ENCODE measurements around the gene NTRK2.

Gene NTRK2

DNA sequence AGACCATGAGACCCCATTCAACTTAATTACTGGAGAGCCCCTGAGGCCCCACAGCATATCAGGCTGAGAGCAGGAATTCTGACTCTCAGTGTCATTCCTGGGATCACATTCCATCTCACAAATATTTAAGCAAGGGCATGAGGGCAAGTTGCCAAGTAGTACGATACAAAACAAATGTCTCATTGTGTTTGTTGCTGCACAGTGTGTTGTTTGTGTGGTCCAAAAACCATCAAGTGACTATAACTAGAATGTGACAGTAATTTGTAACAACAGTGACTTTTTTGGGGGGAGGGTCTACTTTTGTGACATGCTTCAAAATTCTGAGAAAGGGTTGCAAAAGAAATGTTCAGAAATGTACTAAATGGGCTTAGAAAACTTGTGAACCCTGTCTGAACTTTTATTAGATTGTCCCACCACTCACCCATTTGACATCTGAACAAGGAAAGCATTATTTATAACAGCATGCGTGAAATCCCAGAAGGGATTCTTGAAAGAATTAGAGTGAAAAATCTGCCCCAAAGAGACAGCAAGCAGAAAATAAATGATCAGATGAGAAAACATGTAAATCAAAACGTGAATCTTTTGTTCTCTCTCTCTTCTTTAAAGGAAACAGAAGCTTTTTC is 347.0 kb downstream of the NTRK2 start:
- H3K27me3 ChIP-seq (ENCODE audit: control insufficient read depth, insufficient read depth, low read length), result no peaks in the 10 kb centered on the region
- H2AFZ ChIP-seq, result no peak overlapping the region
- no peaks in the 10 kb centered on the region for H3K36me3 ChIP-seq (ENCODE audit: control insufficient read depth, insufficient read depth, low read length)
- TF ChIP-seq, protein P1, sequence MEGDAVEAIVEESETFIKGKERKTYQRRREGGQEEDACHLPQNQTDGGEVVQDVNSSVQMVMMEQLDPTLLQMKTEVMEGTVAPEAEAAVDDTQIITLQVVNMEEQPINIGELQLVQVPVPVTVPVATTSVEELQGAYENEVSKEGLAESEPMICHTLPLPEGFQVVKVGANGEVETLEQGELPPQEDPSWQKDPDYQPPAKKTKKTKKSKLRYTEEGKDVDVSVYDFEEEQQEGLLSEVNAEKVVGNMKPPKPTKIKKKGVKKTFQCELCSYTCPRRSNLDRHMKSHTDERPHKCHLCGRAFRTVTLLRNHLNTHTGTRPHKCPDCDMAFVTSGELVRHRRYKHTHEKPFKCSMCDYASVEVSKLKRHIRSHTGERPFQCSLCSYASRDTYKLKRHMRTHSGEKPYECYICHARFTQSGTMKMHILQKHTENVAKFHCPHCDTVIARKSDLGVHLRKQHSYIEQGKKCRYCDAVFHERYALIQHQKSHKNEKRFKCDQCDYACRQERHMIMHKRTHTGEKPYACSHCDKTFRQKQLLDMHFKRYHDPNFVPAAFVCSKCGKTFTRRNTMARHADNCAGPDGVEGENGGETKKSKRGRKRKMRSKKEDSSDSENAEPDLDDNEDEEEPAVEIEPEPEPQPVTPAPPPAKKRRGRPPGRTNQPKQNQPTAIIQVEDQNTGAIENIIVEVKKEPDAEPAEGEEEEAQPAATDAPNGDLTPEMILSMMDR (IDR thresholded peaks at IDR 0.05), result no peak
- H3K27ac ChIP-seq, result no peak overlapping the region
- no peaks in the 10 kb centered on the region for H3K79me2 ChIP-seq
- H3K9ac ChIP-seq, result no peak overlapping the region
- no peaks in the 10 kb centered on the region for H3K4me1 ChIP-seq
- no peak overlapping the region for H3K4me3 ChIP-seq (ENCODE audit: low read depth, low read length)
- H3K4me2 ChIP-seq (ENCODE audit: low read length), result no peak overlapping the region
- H3K9me3 ChIP-seq (ENCODE audit: control insufficient read depth, low read length), result no peaks in the 10 kb centered on the region

DNA sequence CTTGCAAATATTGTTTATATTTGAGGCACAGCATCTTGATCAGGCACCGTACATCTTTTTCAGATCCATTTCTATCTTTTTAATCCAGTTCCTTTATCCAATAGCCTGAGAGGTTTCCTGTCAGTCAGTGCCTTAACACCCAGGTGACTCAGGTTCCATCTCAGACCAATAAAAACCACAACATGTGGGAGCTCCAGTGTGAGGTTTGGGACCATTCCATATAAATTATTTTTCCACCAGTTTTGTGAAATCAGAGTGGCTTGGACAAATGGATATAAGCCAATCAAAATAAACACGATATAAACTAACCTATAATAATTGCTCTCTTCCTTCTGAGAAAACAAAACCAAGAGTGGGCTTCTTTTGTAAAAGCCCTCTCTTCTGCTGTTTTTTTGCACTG is 351.3 kb downstream of the NTRK2 start:
- H3K36me3 ChIP-seq (ENCODE audit: control insufficient read depth, insufficient read depth, low read length), result no peaks in the 10 kb centered on the region
- no peaks in the 10 kb centered on the region for H3K9me3 ChIP-seq (ENCODE audit: control insufficient read depth, low read length)
- no peaks in the 10 kb centered on the region for H3K79me2 ChIP-seq
- no peak overlapping the region for H3K4me3 ChIP-seq (ENCODE audit: low read depth, low read length)
- H3K4me1 ChIP-seq, result no peaks in the 10 kb centered on the region
- H2AFZ ChIP-seq, result no peak overlapping the region
- no peak overlapping the region for H3K4me2 ChIP-seq (ENCODE audit: low read length)
- no peak overlapping the region for H3K27ac ChIP-seq
- TF ChIP-seq, protein P1 (IDR thresholded peaks at IDR 0.05), result no peak
- H3K9ac ChIP-seq, result no peak overlapping the region
- H3K27me3 ChIP-seq (ENCODE audit: control insufficient read depth, insufficient read depth, low read length), result no peaks in the 10 kb centered on the region

DNA sequence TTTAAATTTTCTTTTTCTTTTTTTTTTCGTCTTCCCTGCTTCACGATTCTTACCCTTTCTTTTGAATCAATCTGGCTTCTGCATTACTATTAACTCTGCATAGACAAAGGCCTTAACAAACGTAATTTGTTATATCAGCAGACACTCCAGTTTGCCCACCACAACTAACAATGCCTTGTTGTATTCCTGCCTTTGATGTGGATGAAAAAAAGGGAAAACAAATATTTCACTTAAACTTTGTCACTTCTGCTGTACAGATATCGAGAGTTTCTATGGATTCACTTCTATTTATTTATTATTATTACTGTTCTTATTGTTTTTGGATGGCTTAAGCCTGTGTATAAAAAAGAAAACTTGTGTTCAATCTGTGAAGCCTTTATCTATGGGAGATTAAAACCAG is 352.2 kb downstream of the NTRK2 start:
- Histone ChIP-seq H3K36me3 (ENCODE audit: control insufficient read depth, insufficient read depth, low read length) (no peaks in the 10 kb centered on the region), H3K4me2 (ENCODE audit: low read length) (no peak overlapping the region), H3K9ac (no peak overlapping the region), H3K27me3 (ENCODE audit: control insufficient read depth, insufficient read depth, low read length) (no peaks in the 10 kb centered on the region), H3K27ac (no peak overlapping the region), H3K79me2 (no peaks in the 10 kb centered on the region), H3K9me3 (ENCODE audit: control insufficient read depth, low read length) (no peaks in the 10 kb centered on the region), H3K4me1 (no peaks in the 10 kb centered on the region), H2AFZ (no peak overlapping the region), H3K4me3 (ENCODE audit: low read depth, low read length) (no peak overlapping the region)
- TF ChIP-seq, protein P1 (IDR thresholded peaks at IDR 0.05), result no peak

DNA sequence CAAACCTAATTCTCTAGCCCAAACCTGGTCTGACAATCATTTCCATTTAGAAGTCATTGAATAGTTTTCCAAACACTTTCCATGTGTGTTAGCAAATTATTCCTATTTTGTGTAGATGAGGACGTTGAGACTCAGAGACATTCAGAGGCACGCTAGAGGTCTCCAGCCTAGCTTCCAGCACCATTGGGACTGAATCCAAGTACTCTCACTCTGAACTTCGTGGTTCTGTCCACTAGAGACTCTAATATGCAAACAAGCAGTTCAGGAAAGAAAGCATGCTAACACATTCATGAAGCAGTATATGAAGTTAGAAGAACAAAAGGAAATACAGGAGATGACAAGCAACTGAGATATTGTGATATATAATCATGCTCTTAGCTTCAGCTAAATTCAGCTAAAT is 354.8 kb downstream of the NTRK2 start:
- no peaks in the 10 kb centered on the region for H3K79me2 ChIP-seq
- no peaks in the 10 kb centered on the region for H3K27me3 ChIP-seq (ENCODE audit: control insufficient read depth, insufficient read depth, low read length)
- H3K9me3 ChIP-seq (ENCODE audit: control insufficient read depth, low read length), result no peaks in the 10 kb centered on the region
- H3K4me3 ChIP-seq (ENCODE audit: low read depth, low read length), result no peak overlapping the region
- H3K4me1 ChIP-seq, result no peaks in the 10 kb centered on the region
- H3K27ac ChIP-seq, result no peak overlapping the region
- H3K4me2 ChIP-seq (ENCODE audit: low read length), result no peak overlapping the region
- TF ChIP-seq, protein P1 (IDR thresholded peaks at IDR 0.05), result no peak
- no peak overlapping the region for H3K9ac ChIP-seq
- no peak overlapping the region for H2AFZ ChIP-seq
- no peaks in the 10 kb centered on the region for H3K36me3 ChIP-seq (ENCODE audit: control insufficient read depth, insufficient read depth, low read length)

DNA sequence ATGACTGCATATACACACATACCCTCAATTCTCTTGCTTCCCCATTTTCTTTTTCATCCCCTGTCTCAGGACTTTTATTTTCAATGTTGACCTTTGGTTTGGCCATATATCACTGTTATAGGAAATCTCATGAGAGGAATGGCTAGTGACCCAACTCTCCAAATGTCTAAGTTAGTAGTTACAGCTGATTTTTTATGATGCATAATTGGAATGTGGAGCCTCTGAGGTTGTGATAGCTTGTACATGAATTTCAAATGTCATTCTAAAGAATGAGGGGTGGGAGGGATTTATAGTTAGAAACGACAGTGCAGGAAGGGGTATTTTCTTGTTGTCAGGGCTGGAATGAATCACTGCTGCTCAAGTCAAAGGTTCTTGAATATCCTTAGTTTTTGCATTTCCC is 356.1 kb downstream of the NTRK2 start:
- no peaks in the 10 kb centered on the region for H3K27me3 ChIP-seq (ENCODE audit: control insufficient read depth, insufficient read depth, low read length)
- H3K9ac ChIP-seq, result no peak overlapping the region
- no peak overlapping the region for H3K27ac ChIP-seq
- H3K9me3 ChIP-seq (ENCODE audit: control insufficient read depth, low read length), result no peaks in the 10 kb centered on the region
- no peaks in the 10 kb centered on the region for H3K4me1 ChIP-seq
- TF ChIP-seq, protein P1 (IDR thresholded peaks at IDR 0.05), result no peak
- H3K4me3 ChIP-seq (ENCODE audit: low read depth, low read length), result no peak overlapping the region
- H2AFZ ChIP-seq, result no peak overlapping the region
- H3K36me3 ChIP-seq (ENCODE audit: control insufficient read depth, insufficient read depth, low read length), result no peaks in the 10 kb centered on the region
- H3K79me2 ChIP-seq, result no peaks in the 10 kb centered on the region
- H3K4me2 ChIP-seq (ENCODE audit: low read length), result no peak overlapping the region
